GM12891 (cell line): ENCODE results near the gene RIPOR3.

Experiments
- DNase-seq: peaks from one replicate; pipeline ENCODE4 v3.0.0; 2011; ENCODE audit warnings: low spot score; ENCODE audit not compliant: insufficient read length
- FAIRE-seq: peaks from 2 replicates; lab custom pipeline; 2011; peaks lifted over from hg19 to GRCh38; lab: Jason Lieb, UNC
- PAX5 ChIP-seq: IDR thresholded peaks from 2 replicates; pipeline ENCODE4 v1.6.1; 2011; ENCODE audit warnings: low read length, moderate library complexity, mild to moderate bottlenecking; ENCODE audit not compliant: insufficient read depth, severe bottlenecking
- POLR2A ChIP-seq: IDR thresholded peaks from 2 replicates; pipeline ENCODE4 v1.6.1; 2011; ENCODE audit warnings: low read depth, low read length, control low read depth
- POLR2AphosphoS5 ChIP-seq: IDR thresholded peaks from 2 replicates; pipeline ENCODE4 v1.6.1; 2011; ENCODE audit warnings: low read depth, low read length, control low read depth
- POU2F2 ChIP-seq: IDR thresholded peaks from 2 replicates; pipeline ENCODE4 v1.6.1; 2011; ENCODE audit warnings: low read depth, mild to moderate bottlenecking, control low read depth, low read length, moderate library complexity
- SPI1 ChIP-seq: IDR thresholded peaks from 2 replicates; pipeline ENCODE4 v1.6.1; 2011; ENCODE audit warnings: low read depth, low read length, control low read depth
- TAF1 ChIP-seq: IDR thresholded peaks from 2 replicates; pipeline ENCODE4 v1.6.1; 2011; ENCODE audit warnings: low read depth, low read length, control low read depth

RIPOR3 gene

DNA sequence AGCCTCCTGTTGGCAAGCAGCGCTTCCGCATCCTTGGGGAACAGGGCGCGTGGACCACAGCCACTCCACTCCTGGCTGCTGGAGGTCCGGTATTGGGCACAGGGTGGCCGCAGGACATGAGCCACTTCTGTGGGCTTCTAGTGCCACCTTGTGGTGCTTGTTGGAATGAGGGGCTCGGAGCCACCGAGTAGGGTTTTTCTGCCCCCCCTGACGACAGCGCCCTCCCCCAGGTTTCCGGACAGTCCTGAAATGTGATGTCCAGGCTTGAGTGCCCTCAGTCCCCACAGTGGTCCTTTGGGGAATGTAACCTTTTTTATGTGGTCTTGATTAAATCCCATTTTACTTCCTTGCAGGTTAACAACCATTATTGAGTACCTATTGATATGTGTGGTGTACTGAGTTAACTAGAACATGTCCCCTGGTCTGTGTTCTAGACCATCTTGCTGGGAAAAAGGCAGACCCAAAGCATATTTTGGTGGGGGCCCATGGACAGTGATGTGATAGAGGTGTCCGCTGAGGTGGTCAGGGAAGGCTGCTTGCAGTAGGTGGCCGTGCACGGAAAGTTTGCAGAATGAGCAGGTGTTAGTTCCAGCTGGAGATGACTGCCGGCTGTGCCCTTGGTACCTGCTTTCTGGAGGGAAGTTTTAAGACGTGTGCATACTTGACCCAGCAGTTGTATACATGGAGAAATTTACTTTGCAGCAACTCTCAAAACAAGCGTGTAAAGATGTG is 111.2 kb downstream of the RIPOR3 start:
- TF ChIP-seq PAX5 (no peak), SPI1 (no peak), POLR2A (peak; percentile 50), POLR2AphosphoS5 (0 out of 2 replicates have a peak, but pooled peaks have one; percentile 47), POU2F2 (no peak), TAF1 (no peak)
- FAIRE-seq (peak; percentile 38), DNase-seq (no peak)

DNA sequence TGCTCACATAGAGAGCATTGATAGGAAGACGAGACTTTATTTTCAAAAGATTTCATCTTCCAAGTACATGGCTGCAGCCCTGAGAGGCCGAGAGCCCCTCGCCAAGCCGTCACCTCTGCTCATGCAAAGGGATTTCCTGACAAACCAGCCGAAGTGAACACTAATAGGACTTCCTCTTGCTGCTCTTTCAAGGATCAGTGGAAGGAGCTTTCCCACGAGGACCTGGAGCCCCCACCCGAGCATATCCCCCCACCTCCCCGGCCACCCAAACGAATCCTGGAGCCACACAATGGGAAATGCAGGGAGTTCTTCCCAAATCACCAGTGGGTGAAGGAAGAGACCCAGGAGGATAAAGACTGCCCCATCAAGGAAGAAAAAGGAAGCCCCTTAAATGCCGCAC is 111.8 kb downstream of the RIPOR3 start:
- FAIRE-seq (no peak), DNase-seq (no peak)
- TF ChIP-seq POU2F2 = no peak
- TF ChIP-seq POLR2AphosphoS5 = no peak
- no peak for TF ChIP-seq POLR2A
- TF ChIP-seq PAX5 = no peak
- no peak for TF ChIP-seq SPI1
- no peak for TF ChIP-seq TAF1

DNA sequence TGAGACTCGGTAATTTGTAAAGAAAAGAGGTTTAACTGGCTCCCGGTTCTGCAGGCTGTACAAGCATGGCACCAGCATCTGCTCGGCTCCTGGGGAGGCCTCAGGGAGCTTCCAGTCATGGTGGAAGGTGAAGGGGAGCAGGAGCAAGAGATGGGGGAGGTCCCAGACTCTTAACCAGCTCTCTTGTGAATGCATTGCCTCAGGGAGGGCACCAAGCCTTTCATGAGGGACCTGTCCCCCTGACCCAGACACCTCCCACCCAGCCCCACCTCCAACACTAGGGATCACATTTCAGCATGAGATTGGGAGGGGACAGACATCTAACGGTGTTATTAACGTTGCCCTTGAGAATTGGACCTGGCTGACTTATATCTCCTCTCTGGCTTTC is 112.6 kb downstream of the RIPOR3 start:
- DNase-seq = no peak
- no peak for FAIRE-seq
- TF ChIP-seq POU2F2 = no peak
- no peak for TF ChIP-seq POLR2AphosphoS5
- TF ChIP-seq PAX5 = no peak
- no peak for TF ChIP-seq TAF1
- no peak; the same call in 1 of the 2 replicates for TF ChIP-seq POLR2A
- no peak for TF ChIP-seq SPI1

- DNase-seq = no peak
- TF ChIP-seq TAF1 = no peak
- TF ChIP-seq POLR2AphosphoS5 = no peak
- no peak for TF ChIP-seq POU2F2
- no peak for TF ChIP-seq POLR2A
- no peak for TF ChIP-seq PAX5
- TF ChIP-seq SPI1 = no peak
- FAIRE-seq = no peak
Measured at GRCh38 chr20:50578061-50578777, 113.1 kb downstream of the RIPOR3 start.

GRCh38 chr20:50577175-50578018 is 113.9 kb downstream of the RIPOR3 start:
- FAIRE-seq = no peak
- TF ChIP-seq PAX5 = no peak
- TF ChIP-seq POLR2A = no peak
- TF ChIP-seq TAF1 = no peak
- no peak for TF ChIP-seq POLR2AphosphoS5
- TF ChIP-seq SPI1 = no peak
- TF ChIP-seq POU2F2 = no peak
- DNase-seq = no peak

DNA sequence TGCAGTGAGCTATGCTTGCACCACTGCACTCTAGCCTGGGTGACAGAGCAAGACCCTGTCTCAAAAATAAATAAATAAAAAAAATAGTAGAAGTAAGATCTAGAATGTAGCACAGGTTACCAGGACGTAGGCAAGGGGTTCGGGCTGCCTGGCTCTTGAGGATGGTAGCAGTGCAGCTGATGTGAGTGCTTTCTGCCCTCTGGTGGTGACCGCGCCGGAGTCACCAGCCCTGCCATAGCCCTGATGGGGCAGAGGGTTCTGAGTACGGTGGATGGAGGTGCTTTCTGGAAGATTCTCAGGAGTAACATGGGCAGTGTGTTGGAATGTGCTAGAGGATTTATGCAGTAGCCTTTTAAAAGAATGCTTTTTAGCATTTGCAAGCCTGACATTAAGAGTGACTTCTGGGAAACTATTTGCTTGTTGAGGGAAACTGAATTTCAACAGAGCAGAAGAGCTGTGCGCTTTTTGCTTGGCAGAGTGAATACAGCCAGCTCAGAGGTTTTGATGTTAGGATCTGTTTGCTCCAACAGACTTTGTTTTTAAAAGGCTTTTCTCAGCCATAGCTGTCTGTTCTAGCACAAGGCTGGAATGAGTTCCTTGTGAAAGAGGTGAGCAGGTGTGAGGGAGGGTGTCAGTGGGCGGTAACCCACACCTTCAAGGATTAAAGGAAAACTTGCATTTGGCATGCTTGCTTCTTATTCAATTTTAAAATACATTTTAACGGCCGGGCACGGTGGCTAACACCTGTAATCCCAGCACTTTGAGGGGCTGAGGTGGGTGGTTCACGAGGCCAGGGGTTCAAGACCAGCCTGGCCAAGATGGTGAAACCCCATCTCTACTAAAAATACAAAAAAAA is 115.2 kb downstream of the RIPOR3 start:
- no peak for TF ChIP-seq SPI1
- no peak for TF ChIP-seq POLR2A
- no peak for TF ChIP-seq POU2F2
- TF ChIP-seq TAF1 = no peak
- TF ChIP-seq POLR2AphosphoS5 = no peak
- FAIRE-seq = peak; percentile 9
- no peak for DNase-seq

DNA sequence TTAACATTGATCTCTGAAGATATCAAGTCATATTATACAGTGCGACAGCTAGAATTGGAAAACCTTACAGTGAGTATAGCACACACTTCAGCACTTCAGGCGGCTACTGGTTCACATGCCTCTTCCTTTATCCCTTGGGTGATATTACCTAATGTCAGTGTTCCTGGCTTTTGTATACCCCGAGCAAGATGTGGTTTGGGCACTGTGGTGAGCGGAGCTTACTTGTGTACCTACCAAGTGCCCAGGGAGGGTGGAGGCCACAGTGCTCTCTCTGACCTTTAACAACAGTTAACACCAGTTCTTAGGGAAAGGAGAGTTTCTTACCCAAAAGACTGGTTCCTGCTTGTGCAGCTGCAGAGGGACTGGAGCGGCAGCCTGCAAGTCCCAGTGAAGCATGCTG is 116.8 kb downstream of the RIPOR3 start:
- DNase-seq = no peak
- no peak for FAIRE-seq
- TF ChIP-seq POU2F2 (no peak), SPI1 (no peak)

GRCh38 chr20:50574108-50574507 is 117.2 kb downstream of the RIPOR3 start:
- no peak for FAIRE-seq
- no peak for TF ChIP-seq POLR2AphosphoS5
- TF ChIP-seq POLR2A = no peak
- no peak for TF ChIP-seq PAX5
- no peak for TF ChIP-seq POU2F2
- TF ChIP-seq SPI1 = no peak
- TF ChIP-seq TAF1 = no peak
- DNase-seq = no peak
